Suprapubic skin (tissue), 3 donors: ENCODE data around the gene RBM19.

ENCODE experiments used
- POLR2AphosphoS5 ChIP-seq, 3 donors: sonication (generic); formaldehyde crosslinking; IDR thresholded peaks; one replicate each; pipeline ENCODE4 v1.6.1; 2017; ENCODE audit warnings: antibody characterized with exemption in 3 of 3
- TF ChIP-seq, protein P1 (sequence below), 2 donors: fragments of 200-600 bp in 1 of 2; fragments of 450-650 bp in 1 of 2; sonication (generic) in 1 of 2; IDR thresholded peaks; one replicate each; pipeline ENCODE4 v1.5.1; 2016 to 2019; ENCODE audit warnings: antibody characterized with exemption in 2 of 2, mild to moderate bottlenecking in 1 of 2, moderate library complexity in 1 of 2

DNA sequence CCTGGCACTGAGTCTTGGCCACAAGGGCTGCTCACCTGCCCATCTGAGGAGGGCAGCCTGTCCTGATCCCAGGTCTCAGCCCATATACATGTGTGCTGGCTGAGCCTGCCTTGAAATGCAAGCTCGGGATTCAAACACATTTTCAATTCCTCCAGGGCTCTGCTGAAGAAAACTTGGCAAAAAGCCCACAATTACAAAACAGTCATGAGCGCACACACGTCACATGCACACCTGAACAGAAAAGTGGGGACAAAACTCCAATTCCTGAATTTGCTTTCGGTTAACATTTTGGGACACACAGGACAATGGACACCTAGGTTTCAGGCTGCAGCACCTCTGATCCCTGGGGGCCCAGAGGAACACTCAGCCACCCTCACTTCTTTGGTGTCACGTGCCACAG lies 113.9 kb downstream of the RBM19 start:
- TF ChIP-seq POLR2AphosphoS5 (IDR thresholded peaks at IDR 0.05) = no peak
- TF ChIP-seq, protein P1, sequence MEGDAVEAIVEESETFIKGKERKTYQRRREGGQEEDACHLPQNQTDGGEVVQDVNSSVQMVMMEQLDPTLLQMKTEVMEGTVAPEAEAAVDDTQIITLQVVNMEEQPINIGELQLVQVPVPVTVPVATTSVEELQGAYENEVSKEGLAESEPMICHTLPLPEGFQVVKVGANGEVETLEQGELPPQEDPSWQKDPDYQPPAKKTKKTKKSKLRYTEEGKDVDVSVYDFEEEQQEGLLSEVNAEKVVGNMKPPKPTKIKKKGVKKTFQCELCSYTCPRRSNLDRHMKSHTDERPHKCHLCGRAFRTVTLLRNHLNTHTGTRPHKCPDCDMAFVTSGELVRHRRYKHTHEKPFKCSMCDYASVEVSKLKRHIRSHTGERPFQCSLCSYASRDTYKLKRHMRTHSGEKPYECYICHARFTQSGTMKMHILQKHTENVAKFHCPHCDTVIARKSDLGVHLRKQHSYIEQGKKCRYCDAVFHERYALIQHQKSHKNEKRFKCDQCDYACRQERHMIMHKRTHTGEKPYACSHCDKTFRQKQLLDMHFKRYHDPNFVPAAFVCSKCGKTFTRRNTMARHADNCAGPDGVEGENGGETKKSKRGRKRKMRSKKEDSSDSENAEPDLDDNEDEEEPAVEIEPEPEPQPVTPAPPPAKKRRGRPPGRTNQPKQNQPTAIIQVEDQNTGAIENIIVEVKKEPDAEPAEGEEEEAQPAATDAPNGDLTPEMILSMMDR (IDR thresholded peaks at IDR 0.05) = no peak
